Right lung (tissue), 5 donors: ENCODE measurements around the gene CACNA2D4. TPM values are rescaled to one million over a fixed set of nuclear protein-coding genes. Genes with fewer than 3 reads are reported as not detected.

Experiments
- DNase-seq, 2 donors: peaks; one replicate each; pipeline ENCODE4 v3.0.0-alpha.2; 2013
- polyA plus RNA-seq, 5 donors: library from polyadenylated mRNA; unstranded; fragments of 120-200 nt; gene quantifications; one replicate each; pipeline versions ENCODE4 v1.2.1 to v1.2.3, GENCODE V29; 2013; ENCODE audit warnings: inconsistent platforms in 1 of 5, low replicate concordance in 1 of 5; ENCODE audit not compliant: insufficient read length in 5 of 5, insufficient read depth in 1 of 5

Gene CACNA2D4
- polyA plus RNA-seq, 5 donors, result 1.3 to 2.6 (median 1.9) TPM

DNA sequence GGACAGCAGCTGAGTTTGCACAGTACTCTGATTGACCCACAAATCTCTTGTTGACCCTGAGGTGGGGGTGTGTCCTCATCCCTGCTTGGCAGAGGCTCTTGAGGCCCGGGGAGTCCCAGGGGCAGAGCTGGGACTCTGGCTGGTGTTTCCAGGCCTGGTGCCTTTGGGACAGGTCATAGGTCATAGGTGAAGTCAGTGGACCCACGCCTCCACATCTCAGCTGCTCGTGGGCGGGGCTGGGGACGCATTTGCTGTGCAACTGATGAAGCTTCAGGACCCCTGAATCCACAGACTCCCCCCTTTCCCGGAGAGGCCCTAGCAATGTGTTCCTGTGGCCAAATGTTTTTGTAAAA is 408 bp upstream of the CACNA2D4 start:
- DNase-seq, result no peak

DNA sequence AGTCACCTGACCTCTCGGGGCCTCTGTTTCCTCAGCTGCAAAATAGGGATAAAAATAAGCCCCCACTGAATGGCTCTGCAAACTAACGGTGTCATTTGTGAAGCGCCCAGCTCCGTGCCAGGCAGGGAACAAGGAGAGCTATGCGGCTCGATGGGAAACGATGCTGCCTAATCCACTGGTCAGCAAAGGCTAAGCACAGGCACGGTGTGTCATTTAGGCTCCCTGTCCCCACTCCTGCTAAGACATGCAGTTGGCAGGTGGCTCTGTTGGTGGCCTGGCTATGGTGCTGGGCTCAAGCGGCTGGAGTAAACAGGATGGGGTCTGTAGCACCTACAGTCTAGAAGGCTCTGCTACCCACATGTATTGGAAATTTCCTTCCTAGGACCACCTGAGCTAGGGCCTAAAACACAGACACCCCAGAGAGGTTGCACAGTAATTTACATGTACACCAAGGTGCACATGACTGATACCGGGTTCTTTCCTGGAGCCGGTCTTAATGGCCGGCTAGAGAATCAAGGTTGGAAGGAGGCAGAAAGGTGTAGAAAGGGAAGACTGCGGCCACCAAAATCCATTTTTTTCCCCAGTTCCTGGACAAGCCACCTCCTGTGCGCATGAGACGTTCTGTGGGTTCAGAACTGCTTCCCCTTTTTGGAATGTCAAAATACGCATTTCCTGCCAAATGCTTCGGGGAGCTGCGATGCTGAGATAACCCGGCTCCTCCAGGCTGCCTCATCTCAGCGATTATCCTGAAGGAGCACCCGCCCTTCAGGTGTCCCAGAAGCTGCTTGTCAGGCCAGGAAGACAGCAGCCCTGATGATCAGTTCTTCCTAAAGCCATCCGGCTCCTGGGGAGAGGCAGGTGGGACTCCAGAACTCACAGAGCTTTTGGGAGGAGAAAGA is 1.0 kb downstream of the CACNA2D4 start:
- DNase-seq, result no peak

DNA sequence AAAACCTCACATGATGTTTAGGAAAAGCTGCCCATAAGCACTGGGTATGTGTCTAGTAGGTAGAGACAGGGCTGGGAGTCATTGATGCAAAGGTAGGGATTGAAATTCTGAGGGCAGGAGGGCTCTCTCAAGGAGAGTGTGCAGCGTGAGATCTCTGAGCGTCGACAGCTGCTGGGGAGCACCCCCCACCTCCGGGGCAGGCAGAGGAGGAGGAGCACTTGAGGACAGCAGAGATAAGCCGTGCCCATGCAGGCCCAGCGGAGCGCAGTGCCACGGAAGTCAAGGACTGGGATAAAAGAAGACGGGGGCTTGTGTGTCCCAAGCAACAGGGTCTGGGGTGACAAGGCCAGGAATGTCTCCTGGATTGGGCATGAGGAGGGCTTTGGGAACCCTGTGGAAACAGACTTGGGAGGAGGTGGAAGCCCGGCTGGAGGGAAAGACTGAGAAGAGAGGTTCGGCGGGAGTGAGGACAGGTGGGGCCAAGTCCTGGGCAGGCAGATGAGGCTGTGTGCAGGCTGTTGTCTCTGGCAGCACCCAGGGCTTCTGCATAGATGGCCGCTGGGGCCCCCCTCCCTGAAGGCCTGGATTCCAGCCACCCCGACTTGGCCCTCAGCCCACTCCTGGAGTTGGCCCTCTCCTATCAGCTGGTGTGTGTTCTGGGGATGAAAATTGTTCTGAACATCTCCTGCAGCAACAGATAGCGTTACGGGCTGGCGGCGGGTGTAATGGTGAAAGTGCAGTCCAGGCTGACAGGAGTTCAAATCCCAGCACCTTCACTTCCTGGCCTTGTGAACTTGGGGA is 1.9 kb downstream of the CACNA2D4 start:
- DNase-seq, result peak; percentile 25 to 40

DNA sequence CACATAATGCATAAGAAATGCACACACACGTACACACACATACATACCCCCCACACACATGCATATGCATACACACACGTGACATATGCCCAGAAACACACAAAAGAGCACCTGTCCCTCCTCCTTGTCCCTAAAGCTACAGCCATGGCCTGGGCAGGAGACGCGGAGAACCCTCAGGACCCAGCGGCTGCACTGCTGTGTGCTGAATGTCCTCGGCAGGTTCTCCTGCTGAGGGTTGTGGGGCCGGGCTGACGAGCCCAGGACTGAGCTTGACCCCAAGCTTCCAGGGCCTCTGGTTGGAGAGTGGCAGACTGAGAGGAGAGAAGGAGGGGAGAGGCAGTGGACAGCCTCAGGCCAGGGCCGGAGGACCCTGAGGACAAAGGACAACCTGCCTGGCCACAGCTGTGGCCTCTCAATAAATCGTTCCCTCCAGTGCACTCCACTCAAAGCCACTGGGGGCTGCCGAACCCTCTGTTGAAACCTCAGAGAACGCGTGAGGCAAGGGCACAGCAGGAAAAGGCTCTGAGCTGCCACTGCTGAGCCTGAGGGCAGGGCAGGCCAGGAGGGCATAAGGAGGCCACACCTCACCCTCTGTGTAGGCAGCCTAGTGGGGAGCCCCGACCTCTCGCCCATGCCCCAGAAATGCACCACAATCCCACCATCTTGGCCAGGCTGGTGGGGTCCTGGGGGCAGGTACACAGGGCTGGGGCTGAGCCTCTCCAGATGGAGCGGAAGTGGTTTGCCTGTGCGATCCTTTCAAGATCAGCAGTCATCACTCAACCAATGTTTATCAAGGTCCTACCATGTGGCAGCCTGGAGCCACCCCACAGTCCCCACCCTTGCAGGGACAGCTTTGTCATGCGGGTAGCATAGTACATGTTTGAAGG is 3.1 kb downstream of the CACNA2D4 start:
- DNase-seq, result no peak

DNA sequence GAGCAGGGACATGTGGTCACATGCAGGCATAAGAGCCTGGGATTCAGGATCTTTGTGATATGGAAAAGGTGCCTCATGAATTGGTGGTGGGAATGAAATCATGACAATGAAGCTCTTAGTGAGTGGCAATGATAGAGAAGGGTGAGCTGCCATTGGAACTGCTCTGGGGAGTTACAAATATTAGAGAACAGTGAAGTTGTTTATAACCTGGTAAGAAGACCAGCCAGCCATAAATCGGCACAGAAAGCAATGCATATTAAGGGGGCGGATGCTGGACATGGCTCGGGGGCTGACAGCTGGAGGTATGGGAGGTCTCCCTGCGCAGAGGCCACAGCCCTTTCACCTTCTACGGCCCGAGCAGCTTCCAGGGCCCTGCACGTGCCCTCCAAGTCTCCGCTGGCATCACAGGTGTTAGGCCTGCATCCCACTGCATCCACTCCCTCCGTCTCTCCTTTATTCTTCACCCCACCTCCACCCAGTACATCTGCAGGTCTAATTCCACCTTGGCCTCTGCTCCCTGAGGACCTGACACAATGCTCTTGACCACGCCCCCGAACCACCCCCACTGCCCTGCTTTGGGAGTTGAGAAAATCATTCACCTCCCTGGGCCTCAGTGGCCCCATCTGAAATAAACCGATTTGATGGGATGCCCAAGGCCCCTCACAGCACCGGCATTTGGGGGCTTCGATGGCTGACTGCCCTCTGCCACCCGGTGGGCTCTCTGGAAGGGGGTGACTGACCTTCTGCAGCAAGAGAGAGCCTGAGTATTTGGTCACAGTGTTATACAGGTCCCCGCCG is 4.1 kb downstream of the CACNA2D4 start:
- DNase-seq, result no peak

GRCh38 chr12:1913377-1914113 is 4.9 kb downstream of the CACNA2D4 start:
- no peak for DNase-seq

GRCh38 chr12:1912580-1913376 is 5.7 kb downstream of the CACNA2D4 start:
- DNase-seq, result no peak

- DNase-seq, result no peak
Measured at GRCh38 chr12:1911598-1912575, 6.6 kb downstream of the CACNA2D4 start.

- DNase-seq, result no peak
Measured at GRCh38 chr12:1910468-1910867, 8.0 kb downstream of the CACNA2D4 start.

DNA sequence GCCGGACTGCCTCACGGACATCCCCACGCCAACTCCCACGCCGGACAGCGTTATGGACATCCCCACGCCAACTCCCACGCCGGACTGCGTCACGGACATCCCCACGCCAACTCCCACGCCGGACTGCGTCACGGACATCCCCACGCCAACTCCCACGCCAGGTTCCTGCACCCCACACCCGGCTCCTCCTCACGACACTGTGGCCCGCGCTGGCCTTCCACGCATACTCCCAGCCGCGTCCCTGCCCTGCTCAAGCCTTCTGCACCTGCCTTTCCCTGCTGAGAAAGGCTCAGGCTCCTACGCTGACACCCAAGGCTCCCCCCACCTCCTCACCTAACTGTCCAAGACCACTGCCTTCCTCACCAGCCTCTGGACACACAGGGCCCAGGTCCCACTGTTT is 9.7 kb downstream of the CACNA2D4 start:
- DNase-seq, result no peak

DNA sequence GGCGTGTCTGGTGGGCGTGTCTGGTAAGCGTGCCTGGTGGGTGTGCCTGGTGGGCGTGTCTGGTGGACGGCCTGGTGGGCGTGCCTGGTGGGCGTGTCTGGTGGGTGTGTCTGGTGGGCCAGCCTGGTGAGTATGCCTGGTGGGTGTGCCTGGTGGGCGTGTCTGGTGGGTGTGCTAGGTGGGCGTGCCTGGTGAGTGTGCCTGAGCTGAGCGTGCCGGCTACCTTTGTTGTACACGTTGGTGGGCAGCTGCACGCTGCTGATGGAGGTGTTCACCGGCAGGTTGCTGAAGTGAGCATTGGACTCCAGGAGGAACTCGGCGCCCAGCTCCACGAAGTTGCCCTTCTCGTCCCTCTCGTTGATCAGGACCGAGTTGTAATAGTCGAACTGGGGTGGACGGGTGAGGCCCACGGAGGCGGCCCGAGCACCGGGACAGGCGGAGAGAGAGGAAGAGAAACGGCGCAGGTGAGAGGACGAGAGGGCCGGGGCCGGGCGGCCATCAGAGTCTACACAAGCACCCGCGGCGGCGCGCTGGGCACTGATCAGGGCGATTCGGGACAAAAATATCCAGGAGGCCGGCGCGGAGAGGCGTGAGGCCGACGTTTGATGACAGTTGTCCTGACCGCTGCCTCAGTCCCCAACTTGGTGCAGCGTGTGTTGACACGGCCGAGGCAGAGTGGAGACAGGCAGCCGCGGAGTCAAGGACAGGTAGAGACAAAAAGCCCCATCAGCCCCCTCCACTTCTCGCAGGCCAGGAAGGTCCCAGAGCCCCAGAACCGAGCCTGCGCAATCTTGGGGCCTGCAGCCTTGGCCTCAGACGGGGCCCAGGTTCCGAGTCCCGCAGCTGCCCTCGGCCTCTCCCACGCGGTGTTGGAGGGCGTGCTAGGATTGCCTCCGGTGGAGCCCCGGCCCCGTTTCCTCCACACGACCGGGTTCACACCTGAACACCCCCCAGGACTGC is 10.5 kb downstream of the CACNA2D4 start:
- no peak for DNase-seq

DNA sequence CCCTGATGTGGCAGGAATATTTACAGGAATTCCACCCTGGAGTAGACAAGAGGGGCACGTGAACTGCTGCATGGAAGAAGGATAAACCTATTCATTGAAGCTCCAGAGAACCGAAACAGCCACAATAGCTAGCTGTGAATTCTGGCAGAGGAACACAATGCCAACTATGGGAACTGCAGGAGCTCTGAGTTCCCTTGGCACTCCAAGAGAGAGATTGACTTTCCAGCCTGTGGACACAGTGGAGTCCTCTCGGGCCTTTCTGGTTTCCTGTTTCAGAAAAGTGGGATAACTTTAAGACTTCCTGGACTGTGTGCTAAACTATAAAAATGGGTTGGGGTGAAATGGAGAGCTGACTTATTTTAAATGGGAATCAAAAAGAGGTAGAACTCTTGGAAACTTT is 11.9 kb downstream of the CACNA2D4 start:
- DNase-seq, result no peak

DNA sequence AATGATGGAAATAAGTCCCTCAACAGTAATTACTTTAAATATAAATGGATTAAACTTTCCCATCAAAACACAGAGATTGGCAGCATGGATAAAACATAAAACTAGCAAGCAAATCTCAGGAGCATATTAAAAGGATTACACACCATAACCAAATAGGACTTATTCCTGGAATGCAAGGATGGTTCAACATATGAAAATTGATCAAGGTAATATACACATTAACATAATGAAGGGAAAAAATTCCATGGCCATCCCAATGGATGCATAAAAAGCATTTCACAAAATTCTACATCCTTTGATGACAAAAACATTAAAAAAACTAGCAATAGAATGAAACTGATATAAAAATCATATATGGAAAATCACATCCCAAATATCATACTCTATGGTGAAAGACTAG is 13.6 kb downstream of the CACNA2D4 start:
- no peak for DNase-seq

GRCh38 chr12:1896964-1897363 is 21.5 kb downstream of the CACNA2D4 start:
- DNase-seq, result no peak

- no peak for DNase-seq
Measured at GRCh38 chr12:1890810-1891209, 27.6 kb downstream of the CACNA2D4 start.

GRCh38 chr12:1890119-1890703 is 28.2 kb downstream of the CACNA2D4 start:
- no peak for DNase-seq

- no peak for DNase-seq
Measured at GRCh38 chr12:1888923-1889322, 29.5 kb downstream of the CACNA2D4 start.
